Stimulated activated memory B cell treated with anti-CD40 and anti-IgM and Interleukin-4, amounts not matched to agents 10 μg/mL and 1 μg/mL and 100 μg/mL, for 72 hours (primary cell): ENCODE results near the gene ZNF883.
A peak's percentile ranks its signal among the peaks of the same experiment; 100 is the strongest.

Experiments used
- ATAC-seq: fragments of 150-1000 bp; cut with Tn5 transposase; 2 replicates; pipeline ENCODE4 v1.10.0; 2021
- H3K27ac Mint-ChIP-seq: one replicate; pipeline ENCODE4 v1.8.0; 2022; ENCODE audit warnings: mild to moderate bottlenecking, mixed read lengths
- H3K27me3 Mint-ChIP-seq: one replicate; pipeline ENCODE4 v1.8.0; 2022; ENCODE audit warnings: mixed read lengths
- H3K36me3 Mint-ChIP-seq: one replicate; pipeline ENCODE4 v1.8.0; 2022; ENCODE audit warnings: mixed read lengths
- H3K4me1 Mint-ChIP-seq: one replicate; pipeline ENCODE4 v1.8.0; 2022; ENCODE audit warnings: mixed read lengths
- H3K4me3 Mint-ChIP-seq: one replicate; pipeline ENCODE4 v1.8.0; 2022; ENCODE audit warnings: mild to moderate bottlenecking, moderate library complexity, mixed read lengths
- H3K9me3 Mint-ChIP-seq: one replicate; pipeline ENCODE4 v1.8.0; 2022; ENCODE audit warnings: mixed read lengths

ZNF883 gene

DNA sequence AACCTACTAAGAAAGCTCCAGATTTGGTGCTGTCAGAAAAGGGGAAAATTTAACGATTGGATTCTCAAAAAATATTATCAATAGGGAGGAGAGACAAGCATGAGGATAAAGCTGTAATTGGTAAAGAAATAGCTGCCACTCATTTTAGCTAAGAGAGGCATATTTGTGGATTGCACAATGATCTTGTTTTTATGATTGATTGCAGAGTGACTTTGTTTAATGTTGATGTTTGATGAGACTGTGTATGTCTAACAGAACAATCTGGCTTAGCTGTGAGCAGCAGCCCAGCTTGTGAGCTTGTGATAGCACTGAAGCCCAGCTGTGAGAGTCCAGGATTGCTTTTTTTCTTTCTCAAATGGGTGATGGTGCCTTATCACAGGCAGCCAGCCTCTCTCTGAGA, 56.4 kb downstream of the ZNF883 start:
- ATAC-seq, result no peak
- no peaks in the 10 kb centered on the region for H3K36me3 Mint-ChIP-seq
- H3K27me3 Mint-ChIP-seq, result peaks cover 47% of the 10 kb centered on the region

DNA sequence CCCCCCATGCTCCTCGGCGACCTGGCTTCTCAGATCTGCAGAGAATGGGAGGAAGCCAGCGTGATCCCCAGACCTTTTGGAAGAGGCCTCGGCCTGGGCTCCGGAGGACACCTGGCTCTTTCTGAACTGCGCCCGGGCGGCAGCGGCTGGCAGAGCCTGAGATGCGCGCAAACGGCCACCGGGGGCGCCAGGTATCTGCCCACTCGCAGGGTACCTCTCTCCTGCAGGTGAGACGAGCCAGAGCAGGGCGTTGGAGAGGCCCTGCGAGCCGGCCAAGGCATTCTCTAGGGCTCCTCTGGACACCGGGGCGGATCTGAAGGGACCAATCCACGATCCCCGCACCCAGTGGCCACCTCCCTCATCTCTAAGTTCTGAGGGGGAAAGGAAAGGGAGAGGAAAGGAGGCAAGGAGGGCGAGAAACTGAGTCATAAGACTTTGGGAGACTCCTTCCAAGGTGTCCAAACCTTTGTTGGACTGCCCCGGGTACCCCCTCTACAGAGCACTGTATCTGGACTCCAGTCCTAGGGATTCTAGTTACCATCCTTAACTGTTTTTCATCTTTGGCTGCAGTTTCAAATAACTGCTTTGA, 66.3 kb downstream of the ZNF883 start:
- H3K27me3 Mint-ChIP-seq, result peaks cover 55% of the 10 kb centered on the region
- H3K4me1 Mint-ChIP-seq, result no peaks in the 10 kb centered on the region
- H3K9me3 Mint-ChIP-seq, result peaks cover 11% of the 10 kb centered on the region
- H3K36me3 Mint-ChIP-seq, result no peaks in the 10 kb centered on the region
- no peak overlapping the region for H3K4me3 Mint-ChIP-seq
- H3K27ac Mint-ChIP-seq, result no peak overlapping the region
- no peak for ATAC-seq

More for the DNA sequence above, 56.4 kb downstream of the ZNF883 start:
- H3K4me3 Mint-ChIP-seq, result no peak overlapping the region
- no peak overlapping the region for H3K27ac Mint-ChIP-seq
- H3K9me3 Mint-ChIP-seq, result peaks cover 6% of the 10 kb centered on the region
- H3K4me1 Mint-ChIP-seq, result no peaks in the 10 kb centered on the region

DNA sequence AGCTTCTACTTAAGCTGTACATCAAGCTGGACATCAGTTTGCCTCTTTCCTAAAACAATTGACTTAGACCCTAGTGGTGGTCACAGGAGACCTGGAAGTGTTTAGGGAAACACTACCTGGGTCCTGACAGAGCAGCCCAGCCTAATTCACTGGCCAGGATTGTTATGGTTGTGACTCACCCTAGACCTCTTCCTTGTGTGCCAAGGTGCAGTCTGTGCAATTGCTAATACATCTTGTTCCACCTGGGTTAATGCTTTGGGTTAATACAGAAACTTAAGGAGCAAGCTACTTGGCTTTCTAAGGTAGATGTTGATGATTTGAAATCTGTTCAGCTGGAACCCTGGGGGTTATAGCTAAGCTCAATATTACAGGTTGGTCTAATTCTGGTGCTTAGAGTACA, 72.6 kb downstream of the ZNF883 start:
- Mint-ChIP-seq H3K27me3 (peaks cover 44% of the 10 kb centered on the region), H3K4me1 (no peaks in the 10 kb centered on the region), H3K36me3 (no peaks in the 10 kb centered on the region), H3K4me3 (no peak overlapping the region), H3K9me3 (no peaks in the 10 kb centered on the region), H3K27ac (no peak overlapping the region)
- no peak for ATAC-seq

DNA sequence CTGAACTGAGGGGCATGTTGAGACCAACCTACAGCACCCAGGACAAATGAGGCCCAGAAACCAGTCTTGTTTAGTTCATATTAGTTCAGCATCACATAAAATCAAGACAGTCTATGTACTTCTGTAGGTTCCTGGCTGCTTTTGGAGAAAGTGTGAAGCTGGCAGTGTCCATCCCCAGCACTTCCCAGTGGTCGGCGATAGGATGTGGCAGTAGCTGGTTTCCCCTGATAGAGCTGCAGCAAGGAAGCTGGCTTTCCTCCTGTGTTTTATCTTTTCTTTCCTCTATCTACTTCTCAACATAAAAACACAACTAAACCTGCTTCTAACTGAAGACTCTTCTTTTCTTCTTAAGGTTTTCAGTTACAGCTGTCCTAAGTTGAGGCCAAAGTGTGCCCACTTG, 78.3 kb downstream of the ZNF883 start:
- Mint-ChIP-seq H3K27ac (no peak overlapping the region), H3K4me3 (no peak overlapping the region), H3K36me3 (no peaks in the 10 kb centered on the region), H3K27me3 (peaks cover 22% of the 10 kb centered on the region), H3K4me1 (no peaks in the 10 kb centered on the region), H3K9me3 (no peaks in the 10 kb centered on the region)
- no peak for ATAC-seq

DNA sequence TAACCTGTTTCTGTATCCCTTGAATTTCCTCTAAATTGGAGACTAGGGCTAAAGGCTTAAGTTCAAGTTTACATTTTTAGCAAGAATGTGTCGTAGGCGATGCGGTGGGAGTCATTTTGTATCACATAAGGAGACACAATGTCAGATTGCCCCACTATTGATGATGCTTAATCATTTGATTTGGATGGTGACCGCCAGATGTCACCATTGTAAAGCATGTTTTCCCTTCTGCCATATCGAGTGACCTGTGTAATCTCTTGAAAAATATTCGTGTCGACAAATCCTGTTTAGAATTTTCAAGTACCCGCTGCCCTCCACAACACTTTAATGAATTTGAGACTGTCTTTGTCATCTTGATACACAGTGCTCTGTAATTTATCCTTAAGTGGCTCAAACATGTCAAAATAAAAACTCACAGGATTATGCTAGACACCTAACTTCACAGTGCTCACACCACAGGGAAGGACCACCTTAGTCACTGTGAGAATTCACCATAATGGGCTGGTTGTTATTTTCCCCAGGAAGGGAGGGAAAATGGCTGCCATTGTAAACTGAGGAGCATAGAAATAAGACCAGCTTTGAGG, 86.8 kb downstream of the ZNF883 start:
- no peak for ATAC-seq
- Mint-ChIP-seq H3K27ac (no peak overlapping the region), H3K4me3 (no peak overlapping the region), H3K27me3 (peaks cover 17% of the 10 kb centered on the region), H3K4me1 (peaks cover 5% of the 10 kb centered on the region), H3K36me3 (no peaks in the 10 kb centered on the region), H3K9me3 (no peaks in the 10 kb centered on the region)

DNA sequence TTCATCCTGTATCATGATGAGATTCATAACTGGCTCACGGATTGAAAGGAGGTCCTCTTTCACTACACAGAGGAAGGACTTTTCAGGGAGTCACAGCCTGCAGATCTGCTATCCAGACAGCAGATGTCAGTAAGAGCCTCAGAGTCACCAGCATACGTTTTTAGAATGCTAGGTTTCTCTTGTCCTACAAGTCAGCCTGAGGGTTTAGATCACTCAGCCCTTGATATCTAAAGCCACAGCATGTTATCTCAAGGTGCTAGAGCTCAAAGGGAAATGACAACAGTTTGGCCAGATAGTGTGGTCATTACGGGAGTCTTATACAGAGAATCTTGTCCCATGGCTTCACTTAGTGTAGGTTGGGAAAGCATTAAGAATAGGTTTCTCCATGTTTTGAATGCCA, 90.4 kb downstream of the ZNF883 start:
- peak; percentile 45 for ATAC-seq
- Mint-ChIP-seq H3K36me3 (no peaks in the 10 kb centered on the region), H3K4me1 (peaks cover 5% of the 10 kb centered on the region), H3K9me3 (no peaks in the 10 kb centered on the region), H3K4me3 (no peak overlapping the region), H3K27ac (no peak overlapping the region), H3K27me3 (peaks cover 8% of the 10 kb centered on the region)

DNA sequence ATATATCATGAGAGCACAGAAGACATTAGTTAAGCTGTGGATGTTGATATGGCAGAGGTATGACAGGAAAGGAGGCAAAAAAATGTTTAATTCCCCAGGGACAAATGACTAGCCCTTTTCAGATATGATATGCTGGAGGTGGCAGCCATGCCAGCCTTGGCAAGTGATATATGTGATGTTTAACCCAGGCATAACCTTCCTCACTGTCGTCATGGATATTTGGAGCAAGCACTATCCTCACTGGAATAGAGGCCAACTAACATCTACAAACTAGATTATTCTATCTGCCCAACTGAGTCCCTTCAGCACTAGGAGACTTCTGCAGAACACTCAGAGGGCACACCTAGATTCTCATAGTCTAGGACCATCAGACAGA, 94.0 kb downstream of the ZNF883 start:
- H3K27me3 Mint-ChIP-seq, result no peaks in the 10 kb centered on the region
- H3K4me3 Mint-ChIP-seq, result no peak overlapping the region
- ATAC-seq, result no peak
- no peak overlapping the region for H3K27ac Mint-ChIP-seq
- H3K4me1 Mint-ChIP-seq, result no peaks in the 10 kb centered on the region
- H3K9me3 Mint-ChIP-seq, result no peaks in the 10 kb centered on the region
- H3K36me3 Mint-ChIP-seq, result no peaks in the 10 kb centered on the region

DNA sequence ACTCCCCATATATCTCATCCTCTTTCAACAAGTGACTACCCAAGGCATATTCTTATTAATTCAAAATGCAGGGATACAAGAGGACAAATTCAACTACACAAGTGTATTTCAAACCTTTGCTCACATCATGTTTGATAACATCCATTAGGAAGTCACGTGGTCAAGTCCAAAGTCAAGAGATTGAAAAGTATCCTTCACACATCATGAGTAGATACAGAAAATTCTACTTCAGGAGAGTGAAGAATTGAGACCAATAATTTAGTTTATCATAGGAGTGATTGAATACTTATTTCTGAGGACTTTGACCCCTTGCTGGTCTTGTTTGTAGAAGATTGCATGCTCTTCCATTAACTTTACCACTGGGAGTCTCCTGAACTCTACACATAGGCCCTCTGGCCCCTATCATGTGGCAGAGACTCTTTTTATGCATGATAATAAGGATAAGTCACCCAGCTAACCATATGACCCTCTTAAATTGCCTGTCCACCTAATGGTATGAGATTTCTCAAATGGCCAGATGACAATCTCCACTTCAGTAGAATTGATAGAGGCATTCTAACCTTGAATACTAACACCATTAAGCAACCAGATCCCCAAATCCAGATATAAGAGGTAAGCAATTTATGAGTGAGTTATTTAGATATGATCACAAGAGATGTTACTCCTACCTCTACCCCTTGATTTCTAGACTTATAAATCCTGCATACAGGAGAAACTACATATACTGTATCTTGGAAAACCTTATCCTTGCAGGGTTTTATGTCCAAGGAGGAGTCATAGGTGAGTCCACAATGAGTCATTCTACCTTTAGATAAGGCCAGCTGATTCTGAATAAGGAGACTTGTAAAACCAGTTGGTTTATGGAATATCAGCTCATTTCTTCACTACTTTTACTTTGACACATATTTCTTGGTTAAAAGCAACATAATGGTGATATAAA, 94.7 kb downstream of the ZNF883 start:
- H3K4me3 Mint-ChIP-seq, result no peak overlapping the region

DNA sequence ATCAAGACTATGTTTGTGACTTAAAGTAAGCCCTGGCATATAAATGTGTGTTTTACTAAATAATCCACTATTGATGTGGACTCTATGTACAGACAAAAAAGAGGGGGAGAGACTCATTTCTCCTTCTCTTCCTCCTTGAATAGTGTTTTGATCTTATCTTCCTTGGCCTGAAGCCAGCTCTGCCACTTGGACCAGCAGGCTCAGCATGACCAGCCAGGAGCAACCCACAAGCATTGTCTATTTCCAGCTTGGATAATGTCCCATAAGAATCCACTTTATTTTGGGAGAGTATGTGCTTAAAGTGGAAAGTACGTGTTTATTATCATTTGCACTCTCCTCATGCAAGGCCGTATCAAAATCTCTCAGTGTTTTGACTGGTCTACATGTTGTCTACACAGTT, 97.5 kb downstream of the ZNF883 start:
- H3K36me3 Mint-ChIP-seq, result no peaks in the 10 kb centered on the region
- no peak for ATAC-seq
- no peaks in the 10 kb centered on the region for H3K4me1 Mint-ChIP-seq
- H3K27me3 Mint-ChIP-seq, result no peaks in the 10 kb centered on the region
- no peak overlapping the region for H3K27ac Mint-ChIP-seq
- H3K4me3 Mint-ChIP-seq, result no peak overlapping the region
- H3K9me3 Mint-ChIP-seq, result no peaks in the 10 kb centered on the region

More for the DNA sequence above, 94.7 kb downstream of the ZNF883 start:
- ATAC-seq, result no peak
- Mint-ChIP-seq H3K4me1 (no peaks in the 10 kb centered on the region), H3K27me3 (no peaks in the 10 kb centered on the region), H3K36me3 (no peaks in the 10 kb centered on the region), H3K9me3 (no peaks in the 10 kb centered on the region), H3K27ac (no peak overlapping the region)

DNA sequence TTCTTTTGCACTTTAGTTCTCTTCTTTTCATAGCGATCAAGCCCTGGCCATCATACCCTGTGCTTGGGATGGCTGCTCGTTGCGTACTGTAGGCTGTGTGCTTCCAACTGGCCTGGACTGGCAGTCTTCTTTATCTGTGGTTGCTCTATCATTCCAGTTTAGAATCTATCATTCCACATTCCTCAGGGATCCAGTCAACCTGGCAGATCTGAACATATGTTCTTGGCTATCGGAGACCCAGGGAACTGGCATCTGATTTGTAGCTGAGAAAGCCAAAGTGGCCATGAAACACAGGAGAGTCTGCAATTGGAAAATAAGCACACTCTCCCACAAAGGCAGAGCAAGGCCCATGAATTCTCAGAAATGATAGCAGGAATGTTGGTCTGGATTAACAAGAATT, 98.7 kb downstream of the ZNF883 start:
- no peak overlapping the region for H3K4me3 Mint-ChIP-seq
- no peaks in the 10 kb centered on the region for H3K27me3 Mint-ChIP-seq
- H3K27ac Mint-ChIP-seq, result no peak overlapping the region
- ATAC-seq, result no peak
- H3K36me3 Mint-ChIP-seq, result no peaks in the 10 kb centered on the region
- H3K4me1 Mint-ChIP-seq, result no peaks in the 10 kb centered on the region
- no peaks in the 10 kb centered on the region for H3K9me3 Mint-ChIP-seq

DNA sequence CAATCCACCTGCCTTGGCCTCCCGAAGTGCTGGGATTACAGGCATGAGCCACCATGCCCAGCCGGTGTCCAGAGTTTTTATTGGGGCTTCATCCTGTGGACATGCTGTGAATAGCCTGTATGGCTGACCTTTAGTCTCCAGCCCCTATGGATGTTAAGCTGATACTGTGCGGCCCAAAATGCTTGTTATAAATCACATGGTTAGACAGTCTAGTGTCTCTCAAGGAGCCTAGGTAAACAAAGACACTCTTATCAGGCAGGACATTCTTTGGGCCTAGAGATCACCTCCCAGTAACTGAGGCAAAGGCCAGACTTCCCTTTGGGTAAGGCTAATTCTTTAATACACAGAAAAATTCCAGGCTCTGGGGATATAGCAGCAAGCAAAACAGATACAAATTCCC, 99.4 kb downstream of the ZNF883 start:
- ATAC-seq, result no peak
- no peaks in the 10 kb centered on the region for H3K9me3 Mint-ChIP-seq
- H3K4me1 Mint-ChIP-seq, result no peaks in the 10 kb centered on the region
- H3K4me3 Mint-ChIP-seq, result no peak overlapping the region
- no peaks in the 10 kb centered on the region for H3K27me3 Mint-ChIP-seq
- no peak overlapping the region for H3K27ac Mint-ChIP-seq
- H3K36me3 Mint-ChIP-seq, result no peaks in the 10 kb centered on the region

DNA sequence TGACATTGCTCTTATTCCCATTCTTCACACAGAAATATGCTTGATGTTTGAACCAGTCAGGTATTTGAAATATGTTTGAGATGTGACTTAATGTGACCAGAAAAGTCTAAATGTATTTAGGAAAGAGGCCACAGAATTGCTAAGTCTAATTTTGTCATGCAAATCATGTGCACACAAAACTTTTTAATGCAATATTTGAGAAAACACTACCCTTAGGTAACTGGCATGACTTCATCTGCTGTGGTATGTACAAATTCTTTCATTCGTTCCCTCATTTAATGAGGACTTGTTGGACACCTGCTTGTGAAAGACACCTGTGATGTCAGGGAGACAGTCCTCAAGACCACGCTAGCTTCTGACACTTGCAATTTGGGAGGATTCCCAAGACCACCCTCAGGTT, 100.3 kb downstream of the ZNF883 start:
- peaks cover 6% of the 10 kb centered on the region for H3K27me3 Mint-ChIP-seq
- H3K4me1 Mint-ChIP-seq, result no peaks in the 10 kb centered on the region
- no peak for ATAC-seq
- no peaks in the 10 kb centered on the region for H3K36me3 Mint-ChIP-seq
- H3K4me3 Mint-ChIP-seq, result no peak overlapping the region
- H3K27ac Mint-ChIP-seq, result no peak overlapping the region
- H3K9me3 Mint-ChIP-seq, result no peaks in the 10 kb centered on the region
